HG02678 (cell line): ENCODE results near the gene FIBCD1.
"Not testable (repeated sequence)": the region's sequence is repeated elsewhere in the genome, so short reads cannot be mapped to it uniquely, and the experiment has no call there.

Experiments used
- ATAC-seq: cut with Tn5 transposase; IDR thresholded peaks from one replicate; pipeline ENCODE4 v1.9.1; 2021; ENCODE audit warnings: mild to moderate bottlenecking, moderate library complexity; ENCODE audit not compliant: unreplicated experiment

FIBCD1 gene

DNA sequence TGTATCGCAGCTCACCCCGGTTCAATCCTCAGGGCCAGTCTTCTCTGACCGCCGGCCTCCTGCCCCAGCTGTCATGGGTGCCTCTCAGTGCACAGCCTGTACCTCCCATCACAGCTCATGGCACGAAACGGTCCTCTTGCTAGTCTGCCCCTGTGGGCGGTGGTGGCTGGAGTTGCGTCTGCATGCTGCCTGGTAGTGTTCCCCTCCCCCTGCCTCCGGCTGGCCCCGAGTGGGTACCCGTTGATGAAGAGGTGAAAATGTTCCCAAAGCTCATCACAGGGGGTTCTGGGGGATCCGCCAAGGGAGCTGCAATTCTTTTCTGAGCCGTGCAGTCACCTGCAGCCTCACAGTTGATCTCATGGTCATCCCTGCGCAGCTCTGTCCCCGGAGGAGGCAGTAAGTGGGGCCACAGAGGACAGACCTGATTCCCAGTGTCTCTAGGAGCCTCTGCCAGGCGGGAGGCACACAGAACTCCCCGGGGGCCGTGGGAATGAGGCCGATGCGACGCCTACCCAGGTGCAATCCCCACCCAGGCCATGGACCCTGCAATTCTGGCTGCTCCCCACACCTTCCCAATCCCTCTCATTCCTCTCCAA is 34.7 kb upstream of the FIBCD1 start:
- no peak for ATAC-seq

DNA sequence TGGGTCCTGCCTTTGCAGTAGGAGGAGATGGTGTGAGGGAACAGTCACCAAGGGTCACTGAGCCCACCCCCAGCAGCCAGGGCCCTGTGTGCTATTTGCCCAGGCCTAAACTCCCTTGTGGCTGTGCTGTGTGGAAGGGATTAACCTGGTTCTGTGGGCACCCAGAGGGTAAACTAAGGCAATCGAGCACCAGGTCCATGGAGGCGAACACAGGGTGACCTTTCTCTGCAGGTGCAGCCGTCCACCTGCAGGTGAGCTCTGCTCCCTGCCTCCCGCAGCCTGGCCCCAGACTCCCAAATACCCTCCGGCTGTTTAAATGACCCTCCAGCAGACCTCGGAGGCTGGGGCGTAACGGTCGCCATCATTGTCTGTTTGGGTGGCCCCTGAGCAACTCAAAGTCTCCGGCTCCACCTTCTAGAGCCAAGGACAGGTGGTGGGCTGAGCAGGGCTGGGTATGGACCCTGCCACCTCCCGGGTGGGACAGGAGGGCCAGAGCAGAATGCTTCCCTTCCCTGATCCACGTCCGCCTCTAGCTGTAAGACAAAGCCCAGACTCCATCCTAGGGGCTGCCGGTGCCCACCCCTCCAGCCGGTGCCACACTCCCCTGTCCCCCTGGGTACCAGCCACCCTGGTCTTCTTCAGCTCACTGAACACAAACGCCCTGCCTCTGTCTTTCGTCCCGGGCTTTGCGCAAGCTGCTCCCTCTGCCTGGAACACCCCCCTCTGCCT is 34.1 kb upstream of the FIBCD1 start:
- no peak for ATAC-seq

- ATAC-seq = no peak
These were observed 33.4 kb upstream of the FIBCD1 start for GRCh38 chr9:130972277-130972956.

DNA sequence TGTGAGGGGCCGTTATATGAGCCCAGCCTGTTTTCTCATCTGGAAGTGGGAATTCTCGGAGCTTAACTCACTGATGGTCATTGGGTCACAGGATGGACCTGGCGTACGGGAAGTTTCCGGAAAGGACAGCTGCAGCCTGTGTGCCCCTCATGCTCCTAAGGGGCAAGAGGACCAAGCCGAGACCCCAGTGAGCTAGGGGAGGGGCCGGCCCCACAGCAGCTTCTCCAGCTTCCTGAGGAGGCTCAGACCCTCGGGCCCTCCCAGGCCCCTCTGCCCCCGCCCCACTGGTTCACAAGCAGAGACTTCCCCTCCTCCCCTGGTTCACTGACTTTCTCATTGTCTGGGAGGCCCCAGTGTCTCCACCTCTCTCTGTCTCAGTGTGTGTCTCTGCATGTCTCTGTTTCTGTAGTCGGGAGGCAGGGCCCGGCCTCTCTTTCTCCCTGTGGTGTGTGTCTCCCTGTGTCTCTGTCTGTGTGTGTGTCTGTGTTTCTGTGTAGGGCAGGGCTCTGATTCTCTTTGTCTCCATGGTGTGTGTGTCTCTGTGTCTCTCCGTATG is 32.3 kb upstream of the FIBCD1 start:
- no peak for ATAC-seq

- ATAC-seq = no peak
These were observed 31.8 kb upstream of the FIBCD1 start for GRCh38 chr9:130970855-130971254.

DNA sequence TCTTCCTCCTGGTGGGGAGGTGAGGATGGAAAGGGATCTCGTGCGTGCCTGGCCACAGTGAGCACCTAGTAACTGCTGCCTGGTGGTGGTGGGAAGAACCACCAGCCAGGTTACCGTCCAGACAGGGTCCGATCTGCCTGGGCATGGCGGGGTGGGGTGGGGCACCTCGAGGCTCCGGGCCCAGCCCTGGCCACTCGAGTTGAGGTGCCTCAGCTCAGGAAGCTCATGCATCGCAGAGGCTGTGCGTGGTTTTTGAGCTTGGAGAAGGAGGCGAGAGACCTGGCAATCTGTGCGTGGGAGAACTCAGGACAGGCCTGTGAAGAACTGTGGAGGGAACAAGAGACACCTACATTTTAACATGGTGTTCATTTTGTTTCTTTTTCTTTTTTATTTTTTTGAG is 31.0 kb upstream of the FIBCD1 start:
- no peak for ATAC-seq

- ATAC-seq = no peak
These were observed 26.6 kb upstream of the FIBCD1 start for GRCh38 chr9:130965680-130966079.

GRCh38 chr9:130963916-130964315 is 24.9 kb upstream of the FIBCD1 start:
- no peak for ATAC-seq

- ATAC-seq = no peak
These were observed 24.4 kb upstream of the FIBCD1 start for GRCh38 chr9:130963337-130963908.

DNA sequence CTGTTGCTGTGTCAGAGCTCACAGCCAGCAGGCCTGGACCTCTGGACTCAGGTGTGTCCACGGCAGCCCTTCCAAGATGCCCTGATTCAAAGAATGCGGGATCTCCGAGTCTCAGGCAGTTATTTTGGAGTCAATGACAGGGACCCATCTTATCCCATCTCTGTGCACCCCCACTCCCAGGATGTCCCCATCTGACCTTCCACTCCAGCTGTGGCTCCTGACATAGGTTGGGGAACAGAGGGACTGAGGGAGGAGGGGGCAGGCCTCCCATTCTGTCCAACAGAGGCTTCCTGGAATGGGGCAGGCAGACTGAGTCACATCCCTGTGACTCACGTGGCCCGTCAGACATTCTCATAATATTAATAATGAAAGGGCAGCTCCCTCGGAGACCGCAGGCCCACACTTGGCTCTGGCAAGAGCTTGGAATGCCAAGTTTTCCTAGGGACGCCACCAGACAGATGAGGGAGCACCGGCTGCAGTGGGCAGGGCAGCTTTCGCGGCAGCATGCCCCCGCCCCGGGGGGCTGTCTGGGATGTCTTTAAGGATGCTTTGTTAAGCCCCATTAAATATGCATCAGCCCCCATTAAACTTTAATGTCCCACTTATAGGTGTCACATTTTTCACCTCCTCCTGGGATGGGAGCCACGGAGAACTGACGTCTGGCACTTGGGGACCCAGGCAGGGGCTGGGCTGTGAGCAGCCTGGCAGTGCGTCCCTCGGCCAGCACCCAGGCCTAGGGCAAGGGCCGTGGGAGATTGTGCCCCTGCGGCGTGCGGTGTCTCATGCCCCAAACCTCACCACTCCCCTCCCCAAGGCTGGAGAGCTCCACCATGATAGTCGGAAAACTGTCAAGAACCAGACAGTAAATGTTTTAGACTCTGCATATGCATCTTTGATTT is 23.6 kb upstream of the FIBCD1 start:
- ATAC-seq = no peak

DNA sequence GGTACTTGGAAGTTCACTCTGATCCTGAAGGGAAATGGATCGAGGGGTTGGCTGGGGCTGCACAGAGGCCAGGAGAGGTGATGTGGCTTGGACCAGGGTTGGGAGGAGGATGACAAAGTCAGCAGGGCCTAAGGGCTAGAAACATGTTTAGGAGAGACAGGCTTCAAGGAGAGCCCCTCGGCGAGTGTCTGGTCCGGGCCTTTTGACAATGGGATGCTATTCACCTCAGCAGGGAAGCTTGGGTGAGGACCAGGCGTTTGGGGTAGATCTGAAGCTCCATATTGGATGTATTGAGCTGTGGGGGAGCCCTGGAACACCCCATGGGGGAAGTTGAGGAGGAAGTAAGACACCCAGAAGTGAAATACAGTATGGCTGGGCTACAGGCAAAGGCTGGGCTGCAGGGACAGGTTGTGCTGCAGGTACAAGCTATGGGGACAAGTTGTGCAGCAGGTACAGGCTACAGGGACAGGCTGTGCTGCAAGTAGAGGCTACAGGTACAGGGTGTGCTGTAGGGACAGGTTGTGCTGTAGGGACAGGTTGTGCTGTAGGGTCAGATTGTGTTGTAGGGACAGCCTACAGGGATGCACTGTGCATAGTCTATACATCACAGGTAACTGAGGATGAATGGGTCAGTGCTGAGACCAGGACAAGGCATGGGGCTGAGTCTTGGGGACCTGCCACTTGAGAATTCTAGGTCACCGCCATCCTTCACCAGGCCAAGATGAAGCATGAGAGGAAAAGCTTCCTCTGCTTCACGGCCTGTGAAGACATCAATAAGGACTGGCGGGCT is 22.7 kb upstream of the FIBCD1 start:
- ATAC-seq = no peak

DNA sequence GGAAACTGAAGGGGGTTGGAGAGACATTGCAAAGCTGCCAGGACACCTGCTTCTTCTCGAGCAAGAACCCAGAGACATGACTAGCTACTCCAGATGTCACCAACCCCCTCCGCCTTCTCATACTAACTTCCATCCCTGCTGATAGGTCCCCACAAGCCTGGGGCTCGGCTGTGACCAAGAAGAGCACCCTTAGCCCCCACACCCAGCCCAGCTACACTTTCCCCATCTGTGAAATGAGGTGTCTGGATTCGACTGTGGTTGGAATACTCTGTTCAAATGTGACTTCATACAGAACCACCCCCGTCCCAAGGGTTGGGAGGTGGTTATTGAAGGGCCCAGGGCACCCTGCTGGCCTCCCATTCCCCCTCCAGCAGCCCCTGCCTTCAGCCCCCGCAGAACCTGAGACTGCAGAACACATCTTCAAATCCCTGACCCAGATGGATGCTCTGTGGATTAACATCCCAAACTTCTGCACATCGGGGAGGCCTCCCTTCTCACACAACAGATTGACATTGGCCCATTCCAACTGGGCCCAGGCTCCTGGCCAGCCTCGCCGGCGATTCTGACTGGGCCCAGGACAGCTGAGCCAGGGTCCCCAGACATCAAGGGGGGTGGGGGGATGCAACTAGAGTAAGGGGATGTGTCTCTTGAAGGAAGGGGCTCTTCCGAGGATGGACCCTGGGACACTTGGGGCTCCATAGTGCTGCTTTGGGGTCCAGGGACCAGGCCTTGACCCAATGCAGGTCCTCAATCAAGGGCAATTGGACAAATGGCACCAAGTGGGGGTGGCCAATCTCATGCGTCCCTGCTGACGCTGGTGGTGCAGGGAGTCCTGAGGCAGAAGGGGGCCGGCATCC is 21.7 kb upstream of the FIBCD1 start:
- no peak for ATAC-seq

DNA sequence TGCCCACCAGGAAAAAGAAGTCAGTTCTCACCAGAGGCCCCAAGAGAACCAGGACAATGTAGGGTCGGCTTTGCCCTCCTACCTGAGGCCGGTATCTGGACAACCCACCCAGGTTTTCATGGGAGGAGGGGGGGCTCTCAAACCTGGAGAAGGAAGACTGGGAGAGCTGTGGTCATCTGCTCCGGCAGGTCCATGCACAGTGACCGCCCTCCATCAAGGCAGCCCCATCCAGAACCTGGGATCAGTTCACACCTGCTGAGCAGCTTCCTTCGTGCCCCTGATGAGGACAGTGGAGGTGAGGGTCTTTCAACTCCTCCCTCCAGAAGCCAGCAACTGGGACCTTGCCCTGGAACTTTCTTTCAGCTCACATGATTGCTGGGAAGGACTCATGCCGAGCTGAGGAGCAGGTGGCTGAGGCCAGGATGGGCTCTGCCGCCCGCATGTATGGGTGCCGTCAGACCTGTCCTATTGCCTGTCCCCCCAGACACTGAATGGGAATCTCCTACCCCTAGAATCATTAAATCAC is 20.8 kb upstream of the FIBCD1 start:
- no peak for ATAC-seq

DNA sequence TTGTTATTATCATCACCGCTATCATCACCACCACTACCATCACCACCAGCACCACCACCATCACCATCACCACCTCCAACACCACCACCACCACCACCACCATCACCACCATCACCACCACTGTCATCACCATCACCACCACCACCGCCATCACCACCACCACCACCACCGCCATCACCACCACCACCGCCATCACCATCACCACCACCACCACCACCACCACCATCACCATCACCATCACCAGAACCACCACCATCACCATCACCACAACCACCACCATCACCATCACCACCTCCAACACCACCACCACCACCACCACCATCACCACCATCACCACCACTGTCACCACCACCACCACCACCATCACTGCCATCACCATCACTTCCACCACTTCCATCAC is 19.5 kb upstream of the FIBCD1 start:
- not testable (repeated sequence) for ATAC-seq

DNA sequence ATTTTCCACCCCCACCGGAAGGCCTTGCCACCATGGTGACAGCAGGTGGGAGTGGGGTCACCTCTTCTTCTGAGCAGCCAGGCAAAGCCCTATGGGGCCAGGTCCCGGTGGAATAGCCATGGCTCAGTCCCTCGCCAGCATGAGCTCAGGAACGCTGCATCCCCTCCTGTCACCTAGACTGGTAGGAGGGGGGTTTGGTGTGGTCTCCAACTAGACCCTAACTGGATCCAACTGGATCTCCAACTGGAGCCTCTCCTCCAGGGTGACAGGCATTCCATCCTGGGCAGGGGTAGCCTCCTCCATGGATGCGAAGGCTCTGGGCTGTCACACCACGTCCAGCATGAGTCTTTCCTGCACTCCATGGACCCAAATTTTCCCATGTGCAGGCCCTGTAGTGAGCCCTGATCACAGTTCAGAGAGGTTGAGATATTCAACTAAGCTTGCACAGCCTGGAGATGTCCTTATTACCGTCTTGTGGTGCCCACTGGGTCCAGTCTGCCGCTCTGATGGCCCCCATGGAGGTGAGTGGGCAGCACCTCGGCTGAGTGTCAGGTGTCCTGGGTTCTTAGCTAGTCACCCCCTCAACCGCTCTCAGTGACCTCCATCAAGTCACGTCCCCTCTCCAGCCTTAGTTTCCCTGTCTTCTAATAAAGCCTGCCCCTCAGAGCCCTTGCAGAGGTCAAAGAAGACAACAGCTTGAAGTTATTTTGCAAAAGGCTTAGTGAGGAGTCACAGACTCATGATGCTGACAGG is 18.6 kb upstream of the FIBCD1 start:
- no peak for ATAC-seq

GRCh38 chr9:130956636-130957450 is 17.8 kb upstream of the FIBCD1 start:
- no peak for ATAC-seq
